Loucy (cell line): ENCODE measurements around the gene SNX13.

Experiments used
- CTCF ChIP-seq: fragments of 200-600 bp; sonication (generic); conservative IDR thresholded peaks from 2 replicates; pipeline ENCODE4 v1.5.1; 2014; ENCODE audit warnings: mild to moderate bottlenecking, antibody characterized with exemption, low read length
- EZH2phosphoT487 ChIP-seq: fragments of 200-600 bp; IDR thresholded peaks from 2 replicates; pipeline ENCODE4 v1.6.1; 2018; ENCODE audit warnings: antibody characterized with exemption, mild to moderate bottlenecking, moderate library complexity, borderline replicate concordance

DNA sequence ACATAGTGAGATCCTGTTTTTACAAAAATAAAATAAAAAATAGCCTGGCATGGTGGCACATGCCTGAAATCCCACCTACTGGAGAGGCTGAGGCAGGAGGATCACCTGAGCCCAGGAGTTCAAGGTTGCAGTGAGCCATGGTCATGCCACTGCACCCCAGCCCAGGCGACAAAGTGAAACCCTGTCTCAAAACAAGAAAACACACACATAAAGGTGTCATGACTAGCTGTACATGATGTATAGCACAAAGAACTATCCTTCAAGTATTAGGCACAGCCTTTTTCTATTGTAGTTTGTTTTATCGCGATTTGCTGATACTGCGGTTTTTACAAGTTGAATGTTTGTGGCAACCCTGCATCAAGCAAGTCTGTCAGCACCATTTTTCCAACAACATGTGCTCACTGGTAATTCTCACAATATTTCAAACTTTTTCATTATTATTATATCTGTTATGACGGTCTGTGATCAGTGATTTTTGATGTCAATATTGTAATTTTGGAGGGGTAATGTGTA, 11.5 kb upstream of the SNX13 start:
- no peak for TF ChIP-seq CTCF
- no peak for TF ChIP-seq EZH2phosphoT487
